Colonic mucosa (tissue), 4 donors: ENCODE measurements around the gene CFAP45. TPM values are rescaled to one million over a fixed set of nuclear protein-coding genes. Genes with fewer than 3 reads are reported as not detected.
A peak's percentile ranks its signal among the peaks of the same experiment; 100 is the strongest.

ENCODE experiments used
- DNase-seq: peaks from one replicate; pipeline ENCODE4 v3.0.0-alpha.2; 2020
- H3K27ac ChIP-seq: fragments of 200-600 bp; one replicate; pipeline ENCODE4 v1.8.0; 2021
- H3K27me3 ChIP-seq: fragments of 200-600 bp; one replicate; pipeline ENCODE4 v1.8.0; 2021
- H3K36me3 ChIP-seq: fragments of 200-600 bp; one replicate; pipeline ENCODE4 v1.8.0; 2021
- H3K4me1 ChIP-seq: fragments of 200-600 bp; one replicate; pipeline ENCODE4 v1.8.0; 2021; ENCODE audit warnings: mild to moderate bottlenecking
- H3K4me3 ChIP-seq: fragments of 200-600 bp; one replicate; pipeline ENCODE4 v1.8.0; 2021
- H3K9ac ChIP-seq, 2 donors: one replicate each; pipeline ENCODE4 v1.7.0; 2013; ENCODE audit warnings: control low read depth in 2 of 2, low read depth in 2 of 2, low read length in 2 of 2
- H3K9me3 ChIP-seq: fragments of 200-600 bp; one replicate; pipeline ENCODE4 v1.8.0; 2021
- CTCF ChIP-seq: fragments of 200-600 bp; IDR thresholded peaks from one replicate; pipeline ENCODE4 v1.8.0; 2022; ENCODE audit warnings: antibody characterized with exemption, mild to moderate bottlenecking
- intact Hi-C: fragments of 100-400 bp; cut with DNase I; formaldehyde crosslinking; loops from one replicate; pipeline ENCODE4 v1.14.1; 2022
- total RNA-seq, 2 donors: library from RNA; stranded (reverse); fragmentation: NEBNext Ultra II Directional in 1 of 2; extraction: Animal tissue kit (Norgen Biotek cat#: 25700) in 1 of 2; gene quantifications; one replicate each; pipeline ENCODE4 v1.2.1, GENCODE V29; 2021
- donor health status: healthy.
- donor health status: DM: no; HTN: no; CAD: no.
- donor health status: DM: no; HTN: no; CAD: no.

Gene CFAP45
- total RNA-seq, 2 donors from 2014 or later, result 0.30 TPM; not detected in 1

- no peaks in the 10 kb centered on the region for H3K4me1 ChIP-seq
- TF ChIP-seq CTCF, result no peak
- intact Hi-C loops, result no loop called here
- H3K36me3 ChIP-seq, result peaks cover 19% of the 10 kb centered on the region
- no peak overlapping the region for H3K4me3 ChIP-seq
- H3K9ac ChIP-seq, result no peak overlapping the region
- no peaks in the 10 kb centered on the region for H3K27me3 ChIP-seq
- no peak for DNase-seq
- H3K9me3 ChIP-seq, result no peaks in the 10 kb centered on the region
- H3K27ac ChIP-seq, result peak overlapping the region; percentile 13
Measured at GRCh38 chr1:159915571-159916241, 15.7 kb upstream of the CFAP45 start.

- Histone ChIP-seq H3K4me1 (no peaks in the 10 kb centered on the region), H3K27ac (peak overlapping the region; percentile 46), H3K9me3 (no peaks in the 10 kb centered on the region), H3K36me3 (peaks cover 11% of the 10 kb centered on the region), H3K9ac (peak overlapping the region in 1 of 2 donors; percentile 34), H3K27me3 (no peaks in the 10 kb centered on the region), H3K4me3 (no peak overlapping the region)
- DNase-seq, result no peak
- intact Hi-C loops, result no loop called here
- TF ChIP-seq CTCF, result no peak
Measured at GRCh38 chr1:159914252-159915018, 14.5 kb upstream of the CFAP45 start.

- intact Hi-C loops, result no loop called here
Measured at GRCh38 chr1:159913451-159914192, 13.7 kb upstream of the CFAP45 start.

GRCh38 chr1:159911326-159912070, 11.5 kb upstream of the CFAP45 start:
- no peak overlapping the region for H3K9ac ChIP-seq
- no peak for TF ChIP-seq CTCF
- no peak for DNase-seq
- H3K4me1 ChIP-seq, result no peaks in the 10 kb centered on the region
- no peak overlapping the region for H3K4me3 ChIP-seq
- H3K27me3 ChIP-seq, result no peaks in the 10 kb centered on the region
- intact Hi-C loops, result no loop called here
- peak overlapping the region; percentile 13 for H3K27ac ChIP-seq
- no peaks in the 10 kb centered on the region for H3K36me3 ChIP-seq
- H3K9me3 ChIP-seq, result no peaks in the 10 kb centered on the region

More at GRCh38 chr1:159913451-159914192, 13.7 kb upstream of the CFAP45 start:
- Histone ChIP-seq H3K9me3 (no peaks in the 10 kb centered on the region), H3K27ac (peak overlapping the region; percentile 46), H3K4me1 (no peaks in the 10 kb centered on the region), H3K36me3 (peaks cover 2% of the 10 kb centered on the region), H3K9ac (peak overlapping the region in 1 of 2 donors; percentile 34), H3K27me3 (no peaks in the 10 kb centered on the region), H3K4me3 (no peak overlapping the region)
- peak; percentile 68 for DNase-seq
- TF ChIP-seq CTCF, result no peak
